Activated effector memory CD4-positive, alpha-beta T cell treated with anti-CD3 and anti-CD28 coated beads, Interleukin-2, amount 50 U/mL, for 16 hours (primary cell): ENCODE data around the gene WDR44.
"Not testable (repeated sequence)": the region's sequence is repeated elsewhere in the genome, so short reads cannot be mapped to it uniquely, and the experiment has no call there.

Experiments used
- DNase-seq: peaks from one replicate; pipeline ENCODE4 v3.0.0-alpha.2; 2020

Gene WDR44

DNA sequence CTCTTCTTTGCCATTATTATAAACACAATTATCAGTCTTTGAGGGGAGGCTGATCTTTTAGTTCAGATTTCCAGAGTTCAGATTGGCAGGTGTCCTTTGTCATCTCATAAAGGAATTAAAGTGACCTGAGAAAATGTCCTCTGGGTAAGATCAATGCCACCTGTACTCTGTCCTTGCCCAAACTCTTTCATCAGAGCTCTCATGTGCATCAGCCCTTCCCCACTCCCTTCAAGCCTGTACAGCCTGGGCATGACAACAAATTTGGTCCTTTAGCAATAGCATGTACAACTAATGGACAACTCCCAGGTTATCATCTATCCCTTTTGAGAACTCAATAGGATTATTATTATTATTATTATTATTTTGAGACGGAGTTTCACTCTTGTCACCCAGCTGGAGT is 140.8 kb downstream of the WDR44 start:
- not testable (repeated sequence) for DNase-seq

- no peak for DNase-seq
Observed at GRCh38 chrX:118493016-118493415, 147.1 kb downstream of the WDR44 start.

DNA sequence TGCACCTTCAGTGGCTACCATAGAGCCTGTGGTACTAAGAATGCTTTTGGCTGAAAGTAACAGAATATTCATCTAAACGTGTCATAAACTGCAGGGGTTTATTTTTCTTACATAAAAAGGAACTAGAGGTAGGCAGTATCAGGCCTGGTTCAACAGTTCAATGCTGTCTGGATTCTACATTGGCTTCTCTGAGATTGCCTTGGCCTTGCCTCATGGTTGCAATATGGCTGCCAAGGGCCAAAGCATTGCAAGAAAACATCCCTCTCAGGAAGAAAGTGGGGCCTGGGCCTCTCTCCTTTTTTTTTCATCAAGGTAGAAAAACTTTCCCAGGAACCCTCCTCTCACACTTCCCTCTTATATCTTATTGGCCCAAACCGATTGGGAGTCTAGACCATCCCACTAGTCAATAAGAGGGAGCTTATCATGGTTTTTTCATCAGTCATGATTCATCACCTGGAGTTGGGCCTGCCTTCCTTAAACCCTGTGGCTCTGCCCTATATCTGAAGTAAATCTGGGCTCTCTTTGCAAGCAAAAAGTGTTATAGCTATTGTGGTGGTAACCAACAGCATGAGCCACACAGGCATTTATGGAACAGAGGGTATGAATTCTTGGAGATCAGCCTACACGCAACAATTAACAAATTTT is 147.9 kb downstream of the WDR44 start:
- DNase-seq = no peak

DNA sequence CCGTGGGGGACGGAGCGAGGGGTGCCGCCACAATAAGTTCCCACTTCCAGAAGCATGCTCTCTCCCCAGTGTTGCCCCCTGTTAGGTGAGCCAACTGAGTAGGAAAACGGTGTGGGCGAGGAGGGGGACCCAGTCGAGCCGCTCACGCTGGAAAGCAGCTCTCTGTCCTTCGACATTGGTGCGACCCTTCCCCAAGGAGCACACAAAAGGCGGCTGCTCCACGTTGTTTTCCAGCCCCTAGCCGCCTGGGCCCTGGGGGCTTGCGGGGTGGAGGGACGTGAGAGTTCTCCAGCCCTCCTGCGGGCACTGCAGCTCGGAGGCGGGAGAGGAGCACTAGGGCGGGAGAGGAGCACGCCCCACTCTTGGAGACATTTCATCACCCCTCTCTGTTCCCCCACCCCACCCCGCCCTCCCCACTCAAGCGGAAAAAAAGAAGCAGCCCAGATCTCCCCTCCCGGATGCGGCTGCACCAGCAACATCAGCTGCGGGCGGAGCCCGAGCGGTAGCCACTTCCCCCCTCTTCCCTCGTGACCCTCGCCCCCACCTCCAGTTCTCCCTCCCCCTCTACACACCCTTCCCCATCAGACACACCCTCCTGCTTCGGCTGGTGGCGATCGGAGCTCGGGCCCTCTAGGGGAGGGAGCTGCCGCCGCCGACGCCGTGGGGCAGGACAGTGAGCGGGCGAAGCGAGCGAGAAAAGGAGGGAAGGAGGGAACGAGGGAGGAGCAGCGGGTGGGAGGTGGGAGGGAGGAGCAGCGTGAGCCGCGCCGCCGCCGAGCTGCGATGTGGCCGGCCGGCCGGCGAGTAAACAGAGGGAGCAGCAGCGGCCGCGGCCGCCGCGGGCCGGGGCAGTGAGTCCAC is 149.4 kb downstream of the WDR44 start, which contains the start of gene DOCK11:
TSS of gene DOCK11 (plus strand) at position 755 of the 861 bp plus-strand sequence. CDS start 157 bp downstream, outside the sequence.
- peak; percentile 92 for DNase-seq

- peak; percentile 89 for DNase-seq
Observed at GRCh38 chrX:118495958-118496762, 150.3 kb downstream of the WDR44 start.

DNA sequence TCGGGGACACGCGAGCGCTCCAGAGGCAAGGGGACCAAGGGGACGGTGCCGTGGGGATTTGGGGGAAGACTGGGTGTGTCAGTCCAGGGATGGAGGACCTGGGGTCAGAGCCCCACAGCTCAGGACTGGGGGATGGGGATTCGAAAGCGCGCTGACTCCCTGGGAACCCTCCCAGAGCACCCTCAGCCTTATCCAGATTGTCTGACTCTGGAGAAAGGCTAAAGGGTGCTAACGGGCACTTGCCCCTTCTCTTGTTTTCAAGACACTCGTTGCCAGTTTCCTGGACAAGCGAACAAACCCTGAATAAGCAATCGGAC is 150.8 kb downstream of the WDR44 start:
- no peak for DNase-seq

DNA sequence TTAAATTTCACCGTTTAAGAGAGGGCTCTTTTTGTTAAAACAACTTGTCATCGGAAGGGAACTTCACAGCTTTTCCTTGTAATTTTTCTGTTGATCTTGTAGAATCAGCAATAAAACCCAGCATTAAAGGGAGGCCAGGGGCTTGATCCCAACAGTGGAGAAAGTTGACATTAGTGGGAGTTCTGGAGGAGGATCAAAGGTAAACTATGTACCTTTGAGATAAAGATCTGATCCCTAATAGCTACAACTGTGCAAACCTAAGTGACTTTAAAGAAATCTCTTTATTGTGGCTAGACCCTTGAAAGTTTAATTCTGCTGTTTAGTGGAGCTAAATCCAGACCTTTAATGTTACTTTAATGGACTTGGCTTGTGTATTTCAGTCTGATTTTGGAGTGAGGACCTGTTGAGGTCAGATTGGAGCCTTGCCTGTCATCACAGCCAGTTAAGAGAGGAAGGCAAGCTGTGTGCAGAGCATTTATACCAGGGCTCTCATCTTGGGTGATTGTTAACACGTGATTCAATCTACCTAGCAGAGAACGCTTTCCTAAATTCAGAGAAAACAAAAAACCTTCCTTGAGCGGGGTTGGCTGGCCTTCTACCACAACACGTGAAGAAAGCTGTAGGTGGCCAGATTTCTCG is 151.4 kb downstream of the WDR44 start:
- DNase-seq = peak; percentile 63

GRCh38 chrX:118498351-118498750 is 152.4 kb downstream of the WDR44 start:
- no peak for DNase-seq

- DNase-seq = no peak
Observed at GRCh38 chrX:118498755-118499154, 152.8 kb downstream of the WDR44 start.

- no peak for DNase-seq
Observed at GRCh38 chrX:118499295-118499694, 153.4 kb downstream of the WDR44 start.
